ENCODE data around the gene ZNRF2.

Gene ZNRF2

GRCh38 chr7:30322271-30323005 lies 38.0 kb downstream of the ZNRF2 start:
- no peak for DNase-seq (ENCODE audit: low spot score)

- no peak for DNase-seq (ENCODE audit: low spot score)
These were observed 38.6 kb downstream of the ZNRF2 start for GRCh38 chr7:30323006-30323355.

- DNase-seq (ENCODE audit: low spot score) = no peak
These were observed 43.4 kb downstream of the ZNRF2 start for GRCh38 chr7:30327813-30328212.

- no peak for DNase-seq (ENCODE audit: low spot score)
These were observed 44.0 kb downstream of the ZNRF2 start for GRCh38 chr7:30328381-30328780.

- DNase-seq (ENCODE audit: low spot score) = no peak
These were observed 45.3 kb downstream of the ZNRF2 start for GRCh38 chr7:30329716-30330115.

GRCh38 chr7:30330134-30331111 lies 46.0 kb downstream of the ZNRF2 start:
- DNase-seq (ENCODE audit: low spot score) = no peak

- no peak for DNase-seq (ENCODE audit: low spot score)
These were observed 46.9 kb downstream of the ZNRF2 start for GRCh38 chr7:30331338-30331737.

- DNase-seq (ENCODE audit: low spot score) = no peak
These were observed 48.2 kb downstream of the ZNRF2 start for GRCh38 chr7:30332549-30332948.

- DNase-seq (ENCODE audit: low spot score) = no peak
These were observed 51.5 kb downstream of the ZNRF2 start for GRCh38 chr7:30335763-30336487.

GRCh38 chr7:30344513-30344912 lies 60.1 kb downstream of the ZNRF2 start:
- DNase-seq (ENCODE audit: low spot score) = no peak

GRCh38 chr7:30347226-30348082 lies 63.1 kb downstream of the ZNRF2 start:
- DNase-seq (ENCODE audit: low spot score) = no peak

GRCh38 chr7:30348083-30348560 lies 63.7 kb downstream of the ZNRF2 start:
- no peak for DNase-seq (ENCODE audit: low spot score)

- DNase-seq (ENCODE audit: low spot score) = no peak
These were observed 64.8 kb downstream of the ZNRF2 start for GRCh38 chr7:30349170-30349569.

- DNase-seq (ENCODE audit: low spot score) = no peak
These were observed 65.4 kb downstream of the ZNRF2 start for GRCh38 chr7:30349816-30350215.

GRCh38 chr7:30351286-30351685 lies 66.9 kb downstream of the ZNRF2 start:
- no peak for DNase-seq (ENCODE audit: low spot score)

GRCh38 chr7:30351724-30352123 lies 67.3 kb downstream of the ZNRF2 start:
- no peak for DNase-seq (ENCODE audit: low spot score)

- DNase-seq (ENCODE audit: low spot score) = no peak
These were observed 67.8 kb downstream of the ZNRF2 start for GRCh38 chr7:30352169-30352568.

- no peak for DNase-seq (ENCODE audit: low spot score)
These were observed 69.1 kb downstream of the ZNRF2 start for GRCh38 chr7:30353532-30353931.

GRCh38 chr7:30353932-30354607 lies 69.7 kb downstream of the ZNRF2 start:
- no peak for DNase-seq (ENCODE audit: low spot score)

- DNase-seq (ENCODE audit: low spot score) = no peak
These were observed 70.4 kb downstream of the ZNRF2 start for GRCh38 chr7:30354791-30355190.

- DNase-seq (ENCODE audit: low spot score) = no peak
These were observed 75.6 kb downstream of the ZNRF2 start for GRCh38 chr7:30359957-30360356.
